Esophagus muscularis mucosa (tissue), 4 donors: Measurements from ENCODE around the gene TUBA4A. TPM values are rescaled to one million over a fixed set of nuclear protein-coding genes. Genes with fewer than 3 reads are reported as not detected.
A peak's percentile ranks its signal among the peaks of the same experiment; 100 is the strongest.

Experiments
- DNase-seq: peaks from one replicate; pipeline ENCODE4 v3.0.0-alpha.2; 2017; ENCODE audit errors: extremely low spot score
- H3K27ac ChIP-seq, 4 donors: fragments of 200-600 bp; sonication (generic); replicated peaks in 1 of 4; 1 replicate in 3 of 4; 2 replicates in 1 of 4; pipeline ENCODE4 v1.5.1; 2016 to 2019; ENCODE audit warnings: mild to moderate bottlenecking in 1 of 4
- H3K27me3 ChIP-seq, 4 donors: fragments of 200-600 bp; sonication (generic); one replicate each; pipeline versions ENCODE4 v1.5.1 to v1.6.0; 2016 to 2019
- H3K36me3 ChIP-seq, 4 donors: fragments of 200-600 bp; sonication (generic); one replicate each; pipeline ENCODE4 v1.5.1; 2016 to 2019
- H3K4me1 ChIP-seq, 4 donors: fragments of 200-600 bp; sonication (generic); one replicate each; pipeline ENCODE4 v1.5.1; 2016 to 2019
- H3K4me3 ChIP-seq, 4 donors: fragments of 200-600 bp; sonication (generic); 1 replicate in 2 of 4; 2 replicates in 2 of 4; pipeline ENCODE4 v1.5.1; 2016 to 2019; ENCODE audit warnings: mild to moderate bottlenecking in 4 of 4, moderate library complexity in 1 of 4
- H3K9me3 ChIP-seq, 4 donors: fragments of 200-600 bp; sonication (generic); 1 replicate in 3 of 4; 2 replicates in 1 of 4; pipeline ENCODE4 v1.5.1; 2016 to 2019
- CTCF ChIP-seq, 3 experiments: fragments of 200-600 bp in 2 of 3; fragments of 450-650 bp in 1 of 3; sonication (generic) in 2 of 3; IDR thresholded peaks; one replicate each; pipeline ENCODE4 v1.5.1; 2017 to 2019; ENCODE audit warnings: antibody characterized with exemption in 3 of 3, mild to moderate bottlenecking in 2 of 3, moderate library complexity in 1 of 3
- EP300 ChIP-seq: sonication (generic); formaldehyde crosslinking; IDR thresholded peaks from one replicate; pipeline ENCODE4 v1.6.1; 2017; ENCODE audit warnings: antibody characterized with exemption
- POLR2A ChIP-seq: fragments of 450-650 bp; IDR thresholded peaks from one replicate; pipeline ENCODE4 v1.6.1; 2017; ENCODE audit warnings: antibody characterized with exemption, moderate library complexity, mild to moderate bottlenecking, low read depth
- POLR2AphosphoS5 ChIP-seq, 2 donors: sonication (generic); formaldehyde crosslinking; IDR thresholded peaks; one replicate each; pipeline ENCODE4 v1.6.1; 2017; ENCODE audit warnings: antibody characterized with exemption in 2 of 2
- WGBS: methylation state at CpG from one replicate; pipeline ENCODE4 v1.1.5; 2018; 5-methylcytosine and 5-hydroxymethylcytosine counted together
- intact Hi-C: fragments of 100-400 bp; cut with DNase I; formaldehyde crosslinking; loops from one replicate; pipeline ENCODE4 v1.15.1; 2023
- total RNA-seq, 4 donors: library from RNA; depleted of rRNA; stranded (reverse); fragments of >200 nt; gene quantifications; one replicate each; pipeline versions ENCODE4 v1.1.0 to v1.2.1, GENCODE V29; 2016

The TUBA4A gene
- total RNA-seq, 4 donors from 2014 or later, result 44.2 to 132 (median 74.4) TPM

GRCh38 chr2:219252084-219252483 is 1.6 kb downstream of the TUBA4A start:
- 67% methylated on average over 4 of the region's 5 CpGs for WGBS
- peaks cover 7 to 40% (median 34%) of the 10 kb centered on the region in 4 donors for H3K36me3 ChIP-seq
- no peaks in the 10 kb centered on the region for H3K9me3 ChIP-seq
- intact Hi-C loops, result no loop called here
- TF ChIP-seq CTCF (IDR thresholded peaks at IDR 0.05), result no peak
- TF ChIP-seq POLR2AphosphoS5 (IDR thresholded peaks at IDR 0.05), result no peak
- TF ChIP-seq EP300, result no peak
- no peak for TF ChIP-seq POLR2A
- no peaks in the 10 kb centered on the region for H3K27me3 ChIP-seq
- H3K4me3 ChIP-seq, result peak overlapping the region; percentile 65 to 81 (median 76)
- no peak for DNase-seq
- peaks cover 50 to 81% (median 72%) of the 10 kb centered on the region in 4 donors for H3K4me1 ChIP-seq
- peak overlapping the region; percentile 83 to 89 (median 85) for H3K27ac ChIP-seq

- H3K36me3 ChIP-seq, result peaks cover 7 to 44% (median 34%) of the 10 kb centered on the region in 4 donors
- H3K4me3 ChIP-seq, result peak overlapping the region in 1 of 4 donors; percentile 81
- H3K27me3 ChIP-seq, result no peaks in the 10 kb centered on the region
- H3K4me1 ChIP-seq, result peaks cover 54 to 85% (median 76%) of the 10 kb centered on the region in 4 donors
- no peak for DNase-seq
- intact Hi-C loops, result no loop called here
- H3K27ac ChIP-seq, result peak overlapping the region; percentile 83 to 89 (median 85)
- H3K9me3 ChIP-seq, result no peaks in the 10 kb centered on the region
- TF ChIP-seq CTCF (IDR thresholded peaks at IDR 0.05) (no peak), EP300 (no peak), POLR2AphosphoS5 (IDR thresholded peaks at IDR 0.05) (no peak), POLR2A (no peak)
- WGBS, result 82% methylated on average over 5 of the region's 6 CpGs
Measured at GRCh38 chr2:219251656-219252055, 2.1 kb downstream of the TUBA4A start.

GRCh38 chr2:219250049-219250781 is 3.5 kb downstream of the TUBA4A start:
- Histone ChIP-seq H3K4me1 (peaks cover 62 to 97% (median 87%) of the 10 kb centered on the region in 4 donors), H3K36me3 (peaks cover 7 to 45% (median 34%) of the 10 kb centered on the region in 4 donors), H3K27me3 (no peaks in the 10 kb centered on the region), H3K4me3 (peak overlapping the region in 1 of 4 donors; percentile 20), H3K27ac (peak overlapping the region; percentile 79 to 88 (median 84)), H3K9me3 (no peaks in the 10 kb centered on the region)
- DNase-seq, result no peak
- WGBS, result 75% methylated on average over 16 of the region's 22 CpGs
- intact Hi-C loops, result no loop called here
- TF ChIP-seq EP300 (no peak), POLR2A (no peak), POLR2AphosphoS5 (IDR thresholded peaks at IDR 0.05) (no peak), CTCF (IDR thresholded peaks at IDR 0.05) (no peak)

GRCh38 chr2:219249203-219249980 is 4.3 kb downstream of the TUBA4A start:
- no peak for DNase-seq
- Histone ChIP-seq H3K4me1 (peaks cover 66 to 96% (median 87%) of the 10 kb centered on the region in 4 donors), H3K4me3 (peak overlapping the region in 2 of 4 donors; percentile 13 to 25), H3K9me3 (no peaks in the 10 kb centered on the region), H3K27ac (peak overlapping the region; percentile 79 to 88 (median 84)), H3K36me3 (peaks cover 7 to 45% (median 34%) of the 10 kb centered on the region in 4 donors), H3K27me3 (no peaks in the 10 kb centered on the region)
- intact Hi-C loops, result loop anchor here (10.0 kb wide), 1 partner anchor 45 kb away; no protein-coding TSS in a partner anchor
- WGBS, result 24% methylated on average over 5 of the region's 7 CpGs
- TF ChIP-seq POLR2AphosphoS5 (IDR thresholded peaks at IDR 0.05) (peak; percentile 68 to 74), EP300 (no peak), CTCF (IDR thresholded peaks at IDR 0.05) (no peak)
